Muscle layer of colon (tissue), 2 donors: ENCODE data around the gene RPP25L.

Experiments
- H3K27ac ChIP-seq: one replicate; pipeline ENCODE4 v1.7.0; 2013; ENCODE audit warnings: low read depth, mild to moderate bottlenecking, low read length, moderate library complexity
- H3K27me3 ChIP-seq, 2 donors: one replicate each; pipeline ENCODE4 v1.7.0; 2013; ENCODE audit warnings: low read length in 2 of 2, mild to moderate bottlenecking in 2 of 2; ENCODE audit not compliant: insufficient read depth in 2 of 2, control insufficient read depth in 1 of 2
- H3K36me3 ChIP-seq: one replicate; pipeline ENCODE4 v1.7.0; 2013; ENCODE audit warnings: mild to moderate bottlenecking, low read length; ENCODE audit not compliant: insufficient read depth
- H3K4me1 ChIP-seq: one replicate; pipeline ENCODE4 v1.7.0; 2013; ENCODE audit warnings: mild to moderate bottlenecking, low read length; ENCODE audit not compliant: insufficient read depth
- H3K4me3 ChIP-seq, 2 donors: one replicate each; pipeline ENCODE4 v1.7.0; 2013; ENCODE audit warnings: low read length in 2 of 2, low read depth in 1 of 2, mild to moderate bottlenecking in 1 of 2, moderate library complexity in 1 of 2
- H3K9ac ChIP-seq: one replicate; pipeline ENCODE4 v1.7.0; 2013; ENCODE audit warnings: low read length
- H3K9me3 ChIP-seq: one replicate; pipeline ENCODE4 v1.7.0; 2013; ENCODE audit warnings: mild to moderate bottlenecking, low read length
- donor health status: abdominal sarcoma.
- donor health status: Adenocarcinoma of cecum.

The RPP25L gene

DNA sequence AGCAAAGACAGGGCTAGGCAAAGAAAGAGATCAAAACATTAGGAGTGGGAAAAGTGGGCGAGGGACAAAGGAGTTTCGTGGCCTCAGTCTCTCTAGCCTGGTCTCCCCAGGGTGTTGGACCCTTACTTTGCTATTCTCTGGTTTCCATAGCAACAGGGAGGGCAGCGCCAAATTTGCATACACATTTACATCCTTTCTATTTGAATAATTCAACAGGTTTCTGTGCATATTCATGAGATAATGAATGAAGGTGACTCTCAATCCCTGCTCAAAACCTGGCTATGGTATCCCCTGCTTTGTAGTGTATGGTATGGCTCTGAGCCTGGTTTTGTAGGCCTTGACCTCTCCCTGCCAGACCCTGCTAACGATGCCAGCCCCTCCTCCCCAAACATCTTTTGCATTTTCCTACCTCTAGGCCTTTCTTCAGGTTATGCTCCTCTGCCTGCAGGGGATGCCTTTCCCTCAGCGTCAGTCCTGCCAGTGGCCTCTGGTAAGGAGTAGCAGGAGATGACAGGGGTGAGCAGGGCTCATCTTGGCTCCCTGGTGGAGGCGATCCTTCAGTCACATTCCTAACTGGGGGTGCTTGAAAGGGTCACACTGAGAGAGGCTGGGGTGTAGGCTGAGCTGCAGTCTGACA is 9.8 kb downstream of the RPP25L start:
- H3K9ac ChIP-seq: no peak overlapping the region

DNA sequence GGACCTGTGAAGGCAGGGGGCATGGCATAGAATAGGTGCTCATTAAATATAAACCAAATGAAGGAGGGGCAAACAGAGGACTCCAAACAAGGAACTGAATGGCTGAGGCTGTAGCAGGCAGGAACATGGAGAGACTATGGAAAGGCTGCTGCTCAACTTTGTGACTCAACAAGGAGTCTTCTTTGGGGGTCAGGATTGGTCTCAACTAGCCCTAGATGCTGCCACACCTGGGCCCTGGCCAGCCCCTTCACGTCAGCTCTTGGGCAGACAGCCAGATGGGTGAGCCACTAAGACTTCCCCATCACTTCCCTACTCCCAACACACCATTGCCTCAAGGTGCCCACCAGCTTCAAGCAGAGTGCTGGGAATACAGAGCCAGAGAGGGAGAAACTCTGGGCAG is 11.0 kb downstream of the RPP25L start:
- Histone ChIP-seq H3K27ac (no peak overlapping the region), H3K36me3 (no peaks in the 10 kb centered on the region), H3K9me3 (no peaks in the 10 kb centered on the region), H3K27me3 (no peaks in the 10 kb centered on the region), H3K4me3 (no peak overlapping the region), H3K9ac (no peak overlapping the region), H3K4me1 (no peaks in the 10 kb centered on the region)

More for the DNA sequence above, 9.8 kb downstream of the RPP25L start:
- Histone ChIP-seq H3K9me3 (no peaks in the 10 kb centered on the region), H3K27me3 (no peaks in the 10 kb centered on the region), H3K4me3 (no peak overlapping the region), H3K27ac (no peak overlapping the region), H3K4me1 (no peaks in the 10 kb centered on the region), H3K36me3 (no peaks in the 10 kb centered on the region)

DNA sequence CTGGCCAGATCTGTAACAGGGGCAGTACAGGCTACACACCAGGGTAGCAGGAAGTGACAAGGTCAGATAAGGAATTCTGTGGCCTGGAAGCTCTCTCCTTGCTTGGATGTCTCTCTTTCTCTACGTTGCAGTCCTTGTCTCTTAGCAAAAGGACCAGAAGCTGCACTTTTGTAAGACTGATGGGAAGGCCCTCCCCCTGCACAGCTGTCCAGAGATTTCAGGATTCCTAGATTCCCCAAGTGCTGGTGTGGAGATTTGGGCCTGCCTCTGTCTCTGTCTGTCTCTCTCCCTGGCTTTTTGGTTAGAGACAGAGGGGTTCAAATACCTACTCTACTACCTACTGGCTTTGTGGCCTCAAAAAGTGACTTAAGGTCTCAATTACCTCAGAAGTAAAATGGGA is 12.4 kb downstream of the RPP25L start:
- H3K9me3 ChIP-seq: no peaks in the 10 kb centered on the region
- H3K27me3 ChIP-seq: no peaks in the 10 kb centered on the region
- H3K4me3 ChIP-seq: no peak overlapping the region
- no peak overlapping the region for H3K9ac ChIP-seq
- no peaks in the 10 kb centered on the region for H3K36me3 ChIP-seq
- H3K27ac ChIP-seq: no peak overlapping the region
- H3K4me1 ChIP-seq: no peaks in the 10 kb centered on the region

DNA sequence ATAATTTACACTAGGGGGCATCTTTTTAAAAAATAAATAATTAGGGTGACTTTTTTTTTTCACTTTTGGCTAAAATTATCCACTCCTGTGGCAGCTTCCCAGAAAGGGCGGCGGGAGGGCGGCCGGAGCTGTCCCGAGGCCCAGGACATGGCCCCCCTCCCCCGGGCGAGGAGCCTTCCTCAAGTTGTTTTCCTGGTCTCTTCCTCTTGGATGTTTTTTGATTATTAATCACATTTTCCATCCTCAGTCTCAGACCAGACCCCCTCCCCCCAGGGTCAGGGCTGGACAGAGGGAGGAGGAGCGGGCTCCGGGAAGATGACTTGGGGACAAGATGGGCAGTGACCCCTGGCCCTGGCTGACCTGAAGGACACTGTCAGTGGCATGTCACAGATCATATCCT is 17.7 kb downstream of the RPP25L start:
- Histone ChIP-seq H3K4me3 (no peak overlapping the region), H3K27ac (no peak overlapping the region), H3K9me3 (no peaks in the 10 kb centered on the region), H3K9ac (no peak overlapping the region), H3K4me1 (peaks cover 7% of the 10 kb centered on the region), H3K27me3 (peaks cover 0 to 20% of the 10 kb centered on the region in 2 donors), H3K36me3 (no peaks in the 10 kb centered on the region)

DNA sequence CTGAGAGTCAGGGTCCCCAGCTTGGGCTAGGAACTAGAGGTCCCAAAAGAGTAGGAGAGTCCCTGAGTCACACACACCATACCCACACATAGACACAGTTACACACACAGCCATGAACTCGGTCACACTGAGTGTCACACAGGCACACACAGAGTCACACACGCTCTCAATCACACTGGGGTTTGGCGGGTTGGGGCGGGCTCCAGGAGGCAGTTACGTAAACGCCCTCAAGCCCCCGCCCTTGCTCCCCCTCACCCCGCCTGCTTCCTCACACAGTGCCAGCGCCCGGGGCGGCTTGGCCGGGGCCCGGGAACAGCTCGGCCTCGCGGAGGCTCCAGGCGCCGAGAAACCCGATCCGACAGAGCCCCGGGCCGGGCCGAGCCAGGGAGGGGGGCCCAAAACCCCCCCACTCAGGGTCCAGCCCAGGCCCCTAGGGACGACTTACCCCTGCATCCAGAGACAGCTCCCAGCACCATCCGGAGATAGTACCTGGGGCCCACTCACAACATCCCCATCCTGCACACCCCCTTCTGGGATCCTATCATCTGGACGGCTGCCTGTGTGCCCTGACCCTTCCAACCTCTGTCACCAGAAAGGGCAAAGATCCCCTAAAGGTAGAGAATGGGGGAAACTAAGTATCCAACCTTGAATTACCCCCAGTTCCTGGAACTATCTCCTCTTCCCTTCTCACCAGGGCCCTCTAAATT is 18.8 kb downstream of the RPP25L start:
- Histone ChIP-seq H3K9me3 (no peaks in the 10 kb centered on the region), H3K9ac (no peak overlapping the region), H3K36me3 (no peaks in the 10 kb centered on the region), H3K4me1 (peaks cover 17% of the 10 kb centered on the region), H3K4me3 (no peak overlapping the region), H3K27ac (peak overlapping the region; percentile 1), H3K27me3 (peaks cover 7 to 30% of the 10 kb centered on the region in 2 donors)

DNA sequence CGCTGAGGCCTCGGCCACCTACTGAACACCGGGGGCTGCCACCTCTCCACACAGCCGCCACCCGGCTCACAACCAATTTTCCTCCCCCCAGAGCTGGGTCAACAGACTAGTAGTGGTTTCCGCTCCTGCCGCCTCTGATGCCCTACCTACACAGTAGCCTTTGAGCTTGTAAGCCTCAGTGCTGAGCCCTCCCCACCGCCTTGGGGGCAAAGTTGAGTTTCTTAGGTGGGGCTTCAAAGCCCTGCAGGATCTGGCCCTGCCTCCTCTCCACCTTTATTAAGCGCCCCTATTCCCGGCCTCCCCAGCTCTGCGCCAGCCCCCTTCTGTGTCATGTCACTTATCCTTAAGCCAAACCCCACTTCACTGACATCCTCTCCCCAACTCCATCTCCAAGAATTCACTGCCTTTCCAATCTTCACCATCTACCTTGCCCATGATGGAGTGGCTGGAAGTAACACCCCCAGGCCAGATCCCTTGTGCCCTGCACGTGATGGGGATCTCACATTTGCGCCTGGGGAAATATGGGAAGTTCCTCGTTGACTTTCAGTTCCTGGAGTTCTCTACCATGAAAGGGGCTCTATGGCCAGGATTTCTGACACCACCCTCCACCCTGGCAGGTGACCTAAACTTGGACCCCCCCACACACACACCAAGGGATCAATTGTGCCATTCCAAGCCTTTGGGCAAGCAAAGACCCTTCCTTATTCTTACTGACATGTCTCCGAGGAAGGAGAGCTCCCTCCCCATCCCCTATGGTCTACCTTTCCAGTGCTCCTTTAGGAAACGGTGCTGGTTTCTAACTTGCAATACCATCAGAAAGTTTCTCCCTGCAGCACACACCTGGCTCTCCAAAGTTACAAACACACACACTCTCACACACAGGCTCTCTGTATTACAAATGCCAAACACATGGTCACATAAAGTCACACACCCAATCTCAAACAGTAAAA is 19.7 kb downstream of the RPP25L start:
- Histone ChIP-seq H3K4me1 (peaks cover 17% of the 10 kb centered on the region), H3K4me3 (no peak overlapping the region), H3K27ac (no peak overlapping the region), H3K27me3 (peaks cover 16 to 38% of the 10 kb centered on the region in 2 donors), H3K36me3 (no peaks in the 10 kb centered on the region), H3K9ac (no peak overlapping the region), H3K9me3 (no peaks in the 10 kb centered on the region)

DNA sequence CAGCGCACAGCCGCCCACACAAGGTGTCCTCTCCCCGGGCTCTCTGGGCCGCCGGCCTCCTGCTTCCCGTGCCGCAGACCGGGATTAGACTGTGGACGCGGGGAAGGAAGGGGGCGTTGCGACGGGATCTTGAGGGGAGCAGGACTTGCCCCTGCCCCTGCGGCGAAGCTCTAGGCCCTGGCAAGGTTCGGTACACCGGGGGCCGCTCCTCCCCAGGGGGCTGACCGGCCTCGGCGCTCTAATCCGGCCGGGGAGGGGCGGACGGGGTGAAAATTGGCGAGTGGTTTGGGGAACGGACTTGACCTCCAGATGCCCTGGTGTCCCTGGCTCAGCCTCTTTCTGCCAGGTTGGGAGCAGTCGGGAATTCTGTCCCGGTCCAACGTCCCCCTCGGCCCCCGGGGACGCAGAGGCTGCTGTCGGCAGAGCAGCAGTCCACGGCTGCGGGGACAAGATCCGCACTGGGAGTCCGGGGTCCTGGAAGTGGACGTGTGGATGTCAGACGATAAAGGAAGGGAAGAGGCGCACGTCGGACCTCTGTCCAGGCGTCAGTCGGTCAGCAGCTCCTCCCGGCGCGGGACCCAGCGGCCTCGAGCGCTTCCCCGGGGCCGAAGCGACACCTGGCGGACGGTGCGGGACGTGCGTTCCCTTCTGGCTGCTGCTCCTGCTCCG is 20.5 kb downstream of the RPP25L start:
- Histone ChIP-seq H3K4me3 (peak overlapping the region in 1 of 2 donors; percentile 33), H3K4me1 (peaks cover 17% of the 10 kb centered on the region), H3K9ac (no peak overlapping the region), H3K27ac (no peak overlapping the region), H3K36me3 (no peaks in the 10 kb centered on the region), H3K27me3 (peaks cover 17 to 44% of the 10 kb centered on the region in 2 donors), H3K9me3 (no peaks in the 10 kb centered on the region)

DNA sequence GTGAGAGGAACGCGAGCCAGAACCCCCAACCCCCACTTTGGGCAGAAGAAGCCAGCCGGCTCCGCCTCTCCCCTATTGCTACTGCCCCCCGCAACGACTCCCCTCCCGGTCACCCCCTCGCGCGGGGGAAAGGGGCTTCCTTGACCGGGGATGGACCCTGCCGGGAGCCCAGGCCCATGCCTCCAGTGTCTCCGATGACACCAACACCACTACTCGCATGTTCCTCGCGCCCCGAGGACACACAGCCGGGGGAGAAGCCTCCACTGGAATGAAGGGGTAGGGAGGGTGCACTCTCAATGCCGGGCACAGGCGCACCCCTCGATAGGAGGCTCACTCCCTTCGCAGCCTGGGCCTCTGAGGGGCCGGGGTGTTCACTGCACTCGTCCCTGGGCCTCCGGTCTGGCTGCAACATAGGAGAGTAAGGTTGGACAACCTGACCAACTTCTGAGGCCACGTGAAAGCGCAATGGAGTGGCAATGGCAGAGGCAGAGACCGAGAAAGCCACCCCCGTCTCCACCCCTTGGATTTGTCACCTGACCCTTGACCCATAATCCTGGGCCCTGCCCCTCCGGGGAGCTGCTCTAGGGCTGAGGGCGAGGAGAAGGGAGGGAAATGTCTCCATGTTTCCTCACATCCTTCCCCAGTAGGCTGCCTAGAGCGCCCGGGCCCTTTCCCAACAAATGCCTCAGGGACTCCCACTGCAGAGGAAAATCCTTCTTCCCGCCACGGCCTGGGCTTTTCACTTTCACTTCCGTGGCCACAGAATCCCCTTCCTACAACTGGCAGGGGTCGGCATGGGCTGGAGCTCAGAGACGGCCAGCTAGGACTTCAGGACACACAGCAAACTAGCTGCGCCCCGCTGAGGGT is 21.3 kb downstream of the RPP25L start:
- no peak overlapping the region for H3K27ac ChIP-seq
- peaks cover 17% of the 10 kb centered on the region for H3K4me1 ChIP-seq
- peak overlapping the region; percentile 33 to 82 for H3K4me3 ChIP-seq
- no peaks in the 10 kb centered on the region for H3K36me3 ChIP-seq
- H3K27me3 ChIP-seq: peaks cover 17 to 51% of the 10 kb centered on the region in 2 donors
- no peaks in the 10 kb centered on the region for H3K9me3 ChIP-seq
- no peak overlapping the region for H3K9ac ChIP-seq

DNA sequence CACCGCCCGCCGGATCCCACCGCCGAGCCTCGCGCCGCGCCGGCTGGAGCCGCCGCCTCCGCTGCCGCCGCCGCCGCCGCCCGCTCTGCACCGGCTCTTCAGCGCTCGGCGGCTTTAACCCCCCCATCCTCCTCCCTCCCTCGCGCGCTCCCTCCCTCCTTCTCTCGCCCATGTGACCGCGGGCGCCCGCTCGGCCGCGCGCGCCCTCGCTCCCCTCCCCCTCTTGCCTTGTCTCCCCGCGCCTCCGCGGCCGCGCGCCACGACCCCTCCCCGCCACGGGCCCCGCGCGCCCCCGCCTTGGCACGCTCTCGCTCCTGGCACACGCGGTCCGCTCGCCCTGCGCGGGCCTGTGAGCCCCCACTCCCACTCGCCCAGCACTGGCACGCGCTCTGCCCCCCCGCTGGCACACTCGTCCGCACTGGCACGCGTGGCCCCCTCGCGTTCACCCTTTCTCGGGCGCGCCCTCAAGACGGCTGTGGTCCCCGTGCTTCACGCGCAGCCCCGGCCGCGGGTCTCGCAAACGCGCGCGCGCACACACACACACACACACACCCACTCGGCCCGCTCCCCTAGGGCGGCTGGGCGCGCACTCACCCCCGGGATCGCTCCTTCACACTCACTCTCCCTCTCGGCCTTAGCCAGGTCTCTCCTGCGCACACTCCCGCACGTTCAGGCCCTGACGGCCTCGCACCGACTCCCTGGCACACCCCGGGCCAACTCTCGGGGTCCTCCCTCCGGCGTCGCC is 22.1 kb downstream of the RPP25L start, which contains the start of gene CNTFR:
CNTFR (minus strand) TSS at position 89 of the 745 bp plus-strand sequence. CDS start 20,743 bp downstream, outside the sequence.
- H3K9ac ChIP-seq: no peak within 1 kb of the TSS
- peaks cover 20 to 59% of the 10 kb centered on the region in 2 donors for H3K27me3 ChIP-seq
- H3K4me1 ChIP-seq: peaks cover 17% of the 10 kb centered on the region
- no peaks in the 10 kb centered on the region for H3K9me3 ChIP-seq
- no peaks in the 10 kb centered on the region for H3K36me3 ChIP-seq
- H3K27ac ChIP-seq: no peak within 1 kb of the TSS
- H3K4me3 ChIP-seq: peak within 1 kb of the TSS; percentile 37 to 82
